ENCODE data around the gene NPTX1.

The NPTX1 gene

DNA sequence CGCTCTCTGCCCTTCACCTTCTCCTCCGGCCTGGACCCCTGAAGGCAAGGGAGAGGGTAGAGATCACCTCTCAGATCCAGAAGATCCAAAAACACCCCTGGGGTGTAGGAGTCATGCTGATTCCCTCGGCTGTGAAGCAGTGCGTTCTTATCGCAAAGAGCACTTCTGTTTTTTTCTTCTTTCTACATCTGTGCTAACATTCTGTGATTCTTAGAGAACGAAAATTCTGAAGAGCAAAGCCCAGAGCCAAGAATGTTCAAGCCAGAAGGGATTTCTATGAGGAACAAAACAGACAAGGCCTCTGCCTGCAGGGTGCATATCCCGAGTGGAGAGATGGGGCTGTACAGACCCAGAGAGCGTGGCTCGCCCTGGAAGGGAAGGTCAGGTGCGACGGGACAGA, 17.2 kb downstream of the NPTX1 start:
- no peaks in the 10 kb centered on the region for H3K36me3 ChIP-seq (ENCODE audit: control insufficient read depth in 1 of 2, insufficient read depth in 2 of 2, low read length in 2 of 2)
- no peak overlapping the region for H3K9ac ChIP-seq (ENCODE audit: low read depth in 1 of 2, low read length in 2 of 2)
- peaks cover 0 to 8% of the 10 kb centered on the region in 2 donors for H3K4me1 ChIP-seq (ENCODE audit: control insufficient read depth in 1 of 2, insufficient read depth in 2 of 2, low read length in 2 of 2)
- H3K27me3 ChIP-seq (ENCODE audit: control insufficient read depth in 1 of 2, insufficient read depth in 2 of 2, low read length in 2 of 2), result peaks cover 0 to 8% of the 10 kb centered on the region in 2 donors
- H3K9me3 ChIP-seq (ENCODE audit: control insufficient read depth in 1 of 2, low read length in 2 of 2), result no peaks in the 10 kb centered on the region
- no peak overlapping the region for H3K4me3 ChIP-seq (ENCODE audit: low read depth in 1 of 2, low read length in 2 of 2)
- H3K27ac ChIP-seq (ENCODE audit: low read depth, low read length), result no peak overlapping the region

- Histone ChIP-seq H3K9ac (ENCODE audit: low read depth in 1 of 2, low read length in 2 of 2) (no peak overlapping the region), H3K9me3 (ENCODE audit: control insufficient read depth in 1 of 2, low read length in 2 of 2) (no peaks in the 10 kb centered on the region), H3K27me3 (ENCODE audit: control insufficient read depth in 1 of 2, insufficient read depth in 2 of 2, low read length in 2 of 2) (peaks cover 0 to 6% of the 10 kb centered on the region in 2 donors), H3K27ac (ENCODE audit: low read depth, low read length) (no peak overlapping the region), H3K36me3 (ENCODE audit: control insufficient read depth in 1 of 2, insufficient read depth in 2 of 2, low read length in 2 of 2) (no peaks in the 10 kb centered on the region), H3K4me1 (ENCODE audit: control insufficient read depth in 1 of 2, insufficient read depth in 2 of 2, low read length in 2 of 2) (peaks cover 9 to 13% of the 10 kb centered on the region in 2 donors), H3K4me3 (ENCODE audit: low read depth in 1 of 2, low read length in 2 of 2) (no peak overlapping the region)
Observed at GRCh38 chr17:80458016-80458415, 18.4 kb downstream of the NPTX1 start.

- Histone ChIP-seq H3K4me1 (ENCODE audit: control insufficient read depth in 1 of 2, insufficient read depth in 2 of 2, low read length in 2 of 2) (peaks cover 9 to 13% of the 10 kb centered on the region in 2 donors), H3K9ac (ENCODE audit: low read depth in 1 of 2, low read length in 2 of 2) (no peak overlapping the region), H3K36me3 (ENCODE audit: control insufficient read depth in 1 of 2, insufficient read depth in 2 of 2, low read length in 2 of 2) (no peaks in the 10 kb centered on the region), H3K27ac (ENCODE audit: low read depth, low read length) (no peak overlapping the region), H3K4me3 (ENCODE audit: low read depth in 1 of 2, low read length in 2 of 2) (no peak overlapping the region), H3K9me3 (ENCODE audit: control insufficient read depth in 1 of 2, low read length in 2 of 2) (no peaks in the 10 kb centered on the region), H3K27me3 (ENCODE audit: control insufficient read depth in 1 of 2, insufficient read depth in 2 of 2, low read length in 2 of 2) (peaks cover 0 to 6% of the 10 kb centered on the region in 2 donors)
Observed at GRCh38 chr17:80457236-80457856, 19.1 kb downstream of the NPTX1 start.

DNA sequence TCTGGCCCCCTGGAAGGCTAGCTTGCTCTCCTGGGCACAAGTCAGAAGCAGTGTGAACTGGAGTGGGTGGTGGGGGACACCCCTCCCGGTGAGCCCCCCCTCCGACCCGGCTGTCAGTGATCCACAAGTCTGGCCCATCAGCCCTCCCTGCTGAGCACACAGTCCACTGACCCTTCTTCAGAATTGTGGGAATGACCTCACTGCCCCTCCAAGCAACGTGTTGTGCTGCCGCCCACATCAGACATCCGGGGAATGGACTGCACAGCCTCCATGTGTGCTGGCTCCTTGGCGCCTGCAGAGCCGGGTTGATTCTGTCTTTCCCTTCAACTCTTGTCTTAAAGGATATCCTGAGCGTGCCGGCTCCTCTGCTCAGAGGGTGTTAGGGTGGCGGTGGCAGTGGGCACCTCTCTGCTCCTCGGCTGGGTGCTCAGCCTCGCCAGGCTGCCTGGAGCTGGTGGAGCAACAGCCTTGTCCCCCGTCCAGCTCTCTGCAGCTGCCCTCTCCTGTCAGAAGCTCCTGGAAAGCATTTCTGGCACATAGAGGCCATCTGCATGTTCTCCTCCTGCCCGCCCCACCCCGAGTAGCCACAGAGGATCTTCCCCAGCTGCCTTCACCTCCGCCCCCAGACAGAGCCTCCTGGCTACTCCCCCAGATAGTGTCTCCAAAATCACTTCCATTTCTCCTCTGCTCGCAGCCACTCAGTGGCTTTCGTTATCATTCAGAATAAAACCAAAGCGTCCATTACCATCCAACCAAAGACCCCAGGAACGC, 19.8 kb downstream of the NPTX1 start:
- Histone ChIP-seq H3K27me3 (ENCODE audit: control insufficient read depth in 1 of 2, insufficient read depth in 2 of 2, low read length in 2 of 2) (peaks cover 0 to 6% of the 10 kb centered on the region in 2 donors), H3K4me3 (ENCODE audit: low read depth in 1 of 2, low read length in 2 of 2) (no peak overlapping the region), H3K27ac (ENCODE audit: low read depth, low read length) (no peak overlapping the region), H3K36me3 (ENCODE audit: control insufficient read depth in 1 of 2, insufficient read depth in 2 of 2, low read length in 2 of 2) (no peaks in the 10 kb centered on the region), H3K9me3 (ENCODE audit: control insufficient read depth in 1 of 2, low read length in 2 of 2) (no peaks in the 10 kb centered on the region), H3K9ac (ENCODE audit: low read depth in 1 of 2, low read length in 2 of 2) (no peak overlapping the region), H3K4me1 (ENCODE audit: control insufficient read depth in 1 of 2, insufficient read depth in 2 of 2, low read length in 2 of 2) (peaks cover 9 to 13% of the 10 kb centered on the region in 2 donors)

DNA sequence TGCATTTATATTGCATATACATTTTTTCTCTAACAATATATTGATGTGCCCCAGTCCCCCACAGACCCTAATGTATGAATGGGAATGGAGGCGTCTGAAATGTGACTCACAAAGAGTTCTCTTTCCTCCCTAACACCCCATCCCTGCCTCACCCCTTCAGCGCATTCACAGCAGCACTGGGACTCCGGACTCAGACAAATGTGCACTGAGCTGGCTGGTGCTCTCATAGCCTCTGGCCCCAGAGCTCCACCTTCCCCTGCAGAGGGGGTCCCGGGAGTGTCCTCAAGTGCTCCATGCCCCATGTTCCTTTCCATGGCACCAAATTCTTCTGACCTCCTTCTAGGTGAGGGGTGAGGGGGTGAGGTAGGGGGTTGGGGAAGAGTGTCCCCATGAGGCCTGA, 20.6 kb downstream of the NPTX1 start:
- Histone ChIP-seq H3K4me3 (ENCODE audit: low read depth in 1 of 2, low read length in 2 of 2) (peak overlapping the region in 1 of 2 donors; percentile 73), H3K27ac (ENCODE audit: low read depth, low read length) (no peak overlapping the region), H3K9me3 (ENCODE audit: control insufficient read depth in 1 of 2, low read length in 2 of 2) (no peaks in the 10 kb centered on the region), H3K27me3 (ENCODE audit: control insufficient read depth in 1 of 2, insufficient read depth in 2 of 2, low read length in 2 of 2) (peaks cover 0 to 6% of the 10 kb centered on the region in 2 donors), H3K4me1 (ENCODE audit: control insufficient read depth in 1 of 2, insufficient read depth in 2 of 2, low read length in 2 of 2) (peaks cover 9 to 14% of the 10 kb centered on the region in 2 donors), H3K36me3 (ENCODE audit: control insufficient read depth in 1 of 2, insufficient read depth in 2 of 2, low read length in 2 of 2) (no peaks in the 10 kb centered on the region), H3K9ac (ENCODE audit: low read depth in 1 of 2, low read length in 2 of 2) (no peak overlapping the region)

GRCh38 chr17:80455336-80455710, 21.1 kb downstream of the NPTX1 start:
- H3K4me1 ChIP-seq (ENCODE audit: control insufficient read depth in 1 of 2, insufficient read depth in 2 of 2, low read length in 2 of 2), result peaks cover 9 to 18% of the 10 kb centered on the region in 2 donors
- peak overlapping the region; percentile 80 to 88 for H3K9ac ChIP-seq (ENCODE audit: low read depth in 1 of 2, low read length in 2 of 2)
- peaks cover 0 to 2% of the 10 kb centered on the region in 2 donors for H3K27me3 ChIP-seq (ENCODE audit: control insufficient read depth in 1 of 2, insufficient read depth in 2 of 2, low read length in 2 of 2)
- no peaks in the 10 kb centered on the region for H3K9me3 ChIP-seq (ENCODE audit: control insufficient read depth in 1 of 2, low read length in 2 of 2)
- peak overlapping the region; percentile 73 to 80 for H3K4me3 ChIP-seq (ENCODE audit: low read depth in 1 of 2, low read length in 2 of 2)
- H3K27ac ChIP-seq (ENCODE audit: low read depth, low read length), result peak overlapping the region; percentile 94
- no peaks in the 10 kb centered on the region for H3K36me3 ChIP-seq (ENCODE audit: control insufficient read depth in 1 of 2, insufficient read depth in 2 of 2, low read length in 2 of 2)

DNA sequence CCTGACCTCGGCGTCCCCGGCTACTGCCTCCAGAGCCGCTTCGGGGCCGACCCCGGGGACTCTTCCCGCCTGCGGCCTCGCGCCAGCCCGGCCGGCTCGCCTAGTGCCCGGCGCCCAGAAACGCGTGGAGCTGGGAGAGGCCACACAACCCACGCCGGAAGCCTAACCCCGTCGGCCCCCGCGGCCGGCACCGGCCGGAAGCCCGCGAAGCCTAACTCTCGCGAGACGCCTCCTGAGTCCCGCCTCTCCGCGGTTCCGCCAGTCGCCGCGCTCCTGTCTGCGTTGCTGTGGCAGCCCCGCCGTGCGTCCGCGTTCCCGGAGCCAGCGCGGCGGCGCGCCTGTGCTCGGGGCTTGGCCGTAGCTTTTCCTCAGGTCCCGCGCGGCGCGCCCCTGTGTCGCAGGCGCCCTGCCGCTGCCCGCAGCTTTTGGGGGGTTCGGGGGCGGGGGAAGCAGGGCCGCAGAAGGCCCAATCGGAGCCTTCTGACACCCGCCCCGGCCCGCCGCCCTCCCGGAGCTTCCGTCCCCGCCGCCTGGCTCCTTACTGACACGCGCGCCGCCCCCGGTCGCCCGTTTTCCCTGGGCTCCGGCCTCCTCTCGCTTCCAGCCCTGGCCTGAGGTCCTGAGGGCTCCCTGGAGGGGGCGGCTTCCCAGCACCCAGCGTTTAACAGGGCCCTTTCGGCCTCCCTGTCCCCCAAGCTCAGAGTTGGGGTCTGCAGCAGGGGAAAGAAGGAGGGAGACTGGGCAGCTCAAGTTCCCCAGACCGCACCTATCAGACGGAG, 21.7 kb downstream of the NPTX1 start:
- Histone ChIP-seq H3K9me3 (ENCODE audit: control insufficient read depth in 1 of 2, low read length in 2 of 2) (no peaks in the 10 kb centered on the region), H3K4me1 (ENCODE audit: control insufficient read depth in 1 of 2, insufficient read depth in 2 of 2, low read length in 2 of 2) (peaks cover 9 to 18% of the 10 kb centered on the region in 2 donors), H3K36me3 (ENCODE audit: control insufficient read depth in 1 of 2, insufficient read depth in 2 of 2, low read length in 2 of 2) (no peaks in the 10 kb centered on the region), H3K9ac (ENCODE audit: low read depth in 1 of 2, low read length in 2 of 2) (peak overlapping the region; percentile 80 to 88), H3K27me3 (ENCODE audit: control insufficient read depth in 1 of 2, insufficient read depth in 2 of 2, low read length in 2 of 2) (no peaks in the 10 kb centered on the region), H3K27ac (ENCODE audit: low read depth, low read length) (peak overlapping the region; percentile 94), H3K4me3 (ENCODE audit: low read depth in 1 of 2, low read length in 2 of 2) (peak overlapping the region; percentile 73 to 80)

GRCh38 chr17:80453998-80454556, 22.3 kb downstream of the NPTX1 start:
- Histone ChIP-seq H3K4me1 (ENCODE audit: control insufficient read depth in 1 of 2, insufficient read depth in 2 of 2, low read length in 2 of 2) (peaks cover 9 to 18% of the 10 kb centered on the region in 2 donors), H3K27ac (ENCODE audit: low read depth, low read length) (peak overlapping the region; percentile 94), H3K9ac (ENCODE audit: low read depth in 1 of 2, low read length in 2 of 2) (peak overlapping the region; percentile 80 to 88)

GRCh38 chr17:80453126-80453997, 23.0 kb downstream of the NPTX1 start:
- Histone ChIP-seq H3K4me3 (ENCODE audit: low read depth in 1 of 2, low read length in 2 of 2) (peak overlapping the region; percentile 73 to 80), H3K27ac (ENCODE audit: low read depth, low read length) (no peak overlapping the region), H3K9ac (ENCODE audit: low read depth in 1 of 2, low read length in 2 of 2) (peak overlapping the region; percentile 80 to 88), H3K36me3 (ENCODE audit: control insufficient read depth in 1 of 2, insufficient read depth in 2 of 2, low read length in 2 of 2) (no peaks in the 10 kb centered on the region), H3K9me3 (ENCODE audit: control insufficient read depth in 1 of 2, low read length in 2 of 2) (no peaks in the 10 kb centered on the region), H3K27me3 (ENCODE audit: control insufficient read depth in 1 of 2, insufficient read depth in 2 of 2, low read length in 2 of 2) (no peaks in the 10 kb centered on the region), H3K4me1 (ENCODE audit: control insufficient read depth in 1 of 2, insufficient read depth in 2 of 2, low read length in 2 of 2) (peaks cover 9 to 18% of the 10 kb centered on the region in 2 donors)

More at GRCh38 chr17:80453998-80454556, 22.3 kb downstream of the NPTX1 start:
- no peaks in the 10 kb centered on the region for H3K27me3 ChIP-seq (ENCODE audit: control insufficient read depth in 1 of 2, insufficient read depth in 2 of 2, low read length in 2 of 2)
- H3K4me3 ChIP-seq (ENCODE audit: low read depth in 1 of 2, low read length in 2 of 2), result peak overlapping the region; percentile 73 to 80
- no peaks in the 10 kb centered on the region for H3K9me3 ChIP-seq (ENCODE audit: control insufficient read depth in 1 of 2, low read length in 2 of 2)
- H3K36me3 ChIP-seq (ENCODE audit: control insufficient read depth in 1 of 2, insufficient read depth in 2 of 2, low read length in 2 of 2), result no peaks in the 10 kb centered on the region

Measured in duodenal mucosa (tissue), 2 donors.